Fibroblast of mammary gland (primary cell): Measurements from ENCODE around the gene HOXB7.

ENCODE experiments used
- DNase-seq: peaks from one replicate; pipeline ENCODE4 v3.0.0-alpha.2; 2010; ENCODE audit warnings: low read depth
- H3K4me3 ChIP-seq: 2 replicates; pipeline ENCODE4 v1.5.1; 2011; ENCODE audit warnings: low read depth, mild to moderate bottlenecking, low read length, moderate library complexity; ENCODE audit not compliant: control insufficient read depth
- CTCF ChIP-seq: conservative IDR thresholded peaks from 2 replicates; pipeline ENCODE4 v1.5.1; 2011; ENCODE audit warnings: low read depth, low read length, inconsistent platforms; ENCODE audit not compliant: control insufficient read depth, insufficient read depth

The HOXB7 gene

GRCh38 chr17:48615963-48616716, 5.3 kb upstream of the HOXB7 start:
- DNase-seq: no peak
- TF ChIP-seq CTCF: no peak

GRCh38 chr17:48615047-48615962, 4.5 kb upstream of the HOXB7 start, which contains the start of gene HOXB8:
Gene HOXB8 (minus strand): TSS chr17:48615292. CDS start chr17:48614704, 588 bp downstream.
- TF ChIP-seq CTCF: no peak

More at GRCh38 chr17:48615963-48616716, 5.3 kb upstream of the HOXB7 start:
- no peak overlapping the region for H3K4me3 ChIP-seq

GRCh38 chr17:48613862-48614694, 3.3 kb upstream of the HOXB7 start:
- no peak for DNase-seq
- peak overlapping the region; percentile 20 for H3K4me3 ChIP-seq
- TF ChIP-seq CTCF: no peak

More at GRCh38 chr17:48615047-48615962, 4.5 kb upstream of the HOXB7 start, which contains the start of gene HOXB8:
- peak within 1 kb of the TSS; percentile 20 for H3K4me3 ChIP-seq
- DNase-seq: no peak

DNA sequence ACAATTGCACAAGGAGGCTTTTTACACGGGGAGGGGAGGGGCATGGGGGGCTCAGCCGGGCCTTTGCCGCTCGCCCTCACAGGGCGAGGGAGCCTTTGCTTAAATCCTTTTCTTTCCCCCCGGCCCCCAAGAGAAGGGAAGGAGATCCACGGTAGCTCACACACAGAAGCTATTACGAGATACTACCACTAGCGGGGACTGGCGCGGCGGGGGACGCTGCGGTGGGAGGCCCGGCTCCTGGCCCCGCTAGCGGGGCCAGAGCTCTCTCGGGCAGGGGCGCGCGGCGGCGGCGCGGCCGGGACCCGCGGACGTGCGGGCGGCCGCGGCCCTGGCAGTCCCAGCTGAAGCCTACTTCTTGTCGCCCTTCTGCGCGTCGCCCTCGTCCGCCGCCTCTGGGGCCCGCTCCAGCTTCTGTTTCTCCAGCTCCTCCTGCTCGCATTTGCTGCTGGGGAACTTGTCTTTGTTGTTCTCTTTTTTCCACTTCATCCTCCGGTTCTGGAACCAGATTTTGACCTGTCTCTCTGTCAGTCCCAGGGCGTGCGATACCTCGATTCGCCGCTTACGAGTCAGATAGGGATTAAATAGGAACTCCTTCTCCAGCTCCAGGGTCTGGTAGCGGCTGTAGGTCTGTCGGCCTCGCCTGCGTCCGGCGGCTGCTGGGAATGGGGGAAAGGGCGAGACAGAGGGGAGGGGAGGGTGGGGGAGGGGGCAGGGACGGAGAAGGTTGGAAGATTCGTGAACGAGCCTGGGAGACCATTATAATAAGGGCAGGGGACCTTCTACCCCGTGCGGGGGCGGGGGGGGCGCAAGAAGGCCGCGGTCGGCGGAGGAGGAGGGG, 2.3 kb upstream of the HOXB7 start:
- TF ChIP-seq CTCF: peak; percentile 8
- H3K4me3 ChIP-seq: peak overlapping the region; percentile 54
- no peak for DNase-seq

DNA sequence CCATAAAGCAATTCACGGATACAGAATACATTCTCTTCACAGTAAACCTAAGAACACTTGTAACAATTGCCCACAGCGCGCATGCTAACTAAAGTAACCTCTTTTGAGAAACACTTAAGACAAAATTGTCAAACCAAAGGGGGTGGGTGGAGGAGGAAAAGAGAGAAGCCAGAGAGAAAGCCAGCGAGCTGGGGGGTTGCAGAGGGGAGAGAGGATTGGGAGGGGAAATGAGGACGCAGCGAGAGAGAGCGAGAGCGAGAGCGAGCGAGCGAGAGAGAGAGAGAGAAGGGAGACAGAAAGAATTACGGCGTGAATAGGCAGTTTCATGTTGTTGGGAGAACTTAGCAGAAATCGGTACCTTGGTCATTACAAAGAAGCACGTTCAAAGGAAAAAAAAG, 1.6 kb upstream of the HOXB7 start:
- DNase-seq: no peak
- H3K4me3 ChIP-seq: peak overlapping the region; percentile 54
- no peak for TF ChIP-seq CTCF
